VCaP (cell line): ENCODE data around the gene DUSP8.

ENCODE experiments used
- H3K27ac ChIP-seq: fragments of 450-650 bp; 2 replicates; pipeline ENCODE4 v1.5.1; 2017
- CTCF ChIP-seq: fragments of 450-650 bp; conservative IDR thresholded peaks from 2 replicates; pipeline ENCODE4 v1.5.1; 2017; ENCODE audit warnings: mild to moderate bottlenecking, moderate library complexity

Gene DUSP8

GRCh38 chr11:1569251-1569780 lies 2.8 kb downstream of the DUSP8 start:
- H3K27ac ChIP-seq: no peak overlapping the region
- no peak for TF ChIP-seq CTCF

- H3K27ac ChIP-seq: no peak overlapping the region
- TF ChIP-seq CTCF: no peak
Observed at GRCh38 chr11:1568441-1568911, 3.6 kb downstream of the DUSP8 start.

GRCh38 chr11:1567721-1568100 lies 4.4 kb downstream of the DUSP8 start:
- no peak for TF ChIP-seq CTCF
- H3K27ac ChIP-seq: no peak overlapping the region

GRCh38 chr11:1567052-1567720 lies 4.9 kb downstream of the DUSP8 start:
- TF ChIP-seq CTCF: no peak
- H3K27ac ChIP-seq: no peak overlapping the region

GRCh38 chr11:1566381-1567051 lies 5.6 kb downstream of the DUSP8 start:
- no peak overlapping the region for H3K27ac ChIP-seq
- TF ChIP-seq CTCF: no peak

GRCh38 chr11:1565904-1566247 lies 6.2 kb downstream of the DUSP8 start:
- no peak for TF ChIP-seq CTCF
- no peak overlapping the region for H3K27ac ChIP-seq

- no peak overlapping the region for H3K27ac ChIP-seq
- no peak for TF ChIP-seq CTCF
Observed at GRCh38 chr11:1565173-1565903, 6.7 kb downstream of the DUSP8 start.
